HCT116 (cell line): Measurements from ENCODE around the gene FANK1. TPM values are rescaled to one million over a fixed set of nuclear protein-coding genes. Genes with fewer than 3 reads are reported as not detected.

Source experiments
- ATAC-seq: fragments of 200-7000 bp; cut with Tn5 transposase; 2 replicates; pipeline ENCODE4 v1.9.1; 2020; ENCODE audit warnings: mild to moderate bottlenecking, moderate library complexity
- BruUV-seq: library from RNA; stranded (reverse); fragments of 400-500 nt; replicated peaks from 2 replicates; lab custom pipeline; 2021; lab: Mats Ljungman, UMichigan
- CTCF ChIA-PET: fragments of 300-600 bp; sonication (Branson Sonifier 250); formaldehyde crosslinking; loops from one replicate; lab custom pipeline; 2021; ENCODE audit warnings: antibody characterized with exemption; lab: Charles Lee
- POLR2A ChIA-PET: fragments of 300-600, 350-600 bp; sonication (Branson Sonifier 250); formaldehyde crosslinking; loops from one replicate; lab custom pipeline; 2021; ENCODE audit warnings: antibody characterized with exemption; lab: Charles Lee
- RAD21 ChIA-PET, 2 experiments: fragments of 300-600 bp; sonication (Branson Sonifier 250); formaldehyde crosslinking; loops; one replicate each; lab custom pipeline; 2023; ENCODE audit warnings: low total read pairs in 2 of 2; ENCODE audit not compliant: uncharacterized antibody in 2 of 2, unreplicated experiment in 2 of 2, low non-redundant PET in 1 of 2; lab: Charles Lee
- DNase-seq: peaks from one replicate; pipeline ENCODE4 v3.0.0-alpha.2; 2010; ENCODE audit warnings: low read depth, low spot score
- H2AFZ ChIP-seq: fragments of 200-600 bp; shearing (Covaris generic), sonication (generic); 2 replicates; pipeline ENCODE4 v1.6.1; 2017; ENCODE audit warnings: low read depth, mixed run types, mixed read lengths, antibody characterized with exemption, low read length; ENCODE audit not compliant: poor library complexity, severe bottlenecking
- H3K27ac ChIP-seq: 2 replicates; pipeline ENCODE4 v1.5.1; 2012; ENCODE audit warnings: low read depth, low read length
- H3K27me3 ChIP-seq: fragments of 200-600 bp; sonication (generic); 2 replicates; pipeline ENCODE4 v1.6.1; 2016; ENCODE audit warnings: mixed run types, low read length, mixed read lengths; ENCODE audit not compliant: insufficient read depth
- H3K36me3 ChIP-seq, 2 experiments: fragments of 200-500 bp in 1 of 2; fragments of 200-600 bp in 1 of 2; sonication (Bioruptor generic) in 1 of 2; sonication (generic) in 1 of 2; 2 replicates each; pipeline versions ENCODE4 v1.5.1 to v1.6.1; 2014 to 2016; ENCODE audit warnings: low read length in 2 of 2, inconsistent platforms in 1 of 2, mixed read lengths in 1 of 2, mixed run types in 1 of 2; ENCODE audit not compliant: insufficient read depth in 2 of 2, control insufficient read depth in 1 of 2
- H3K4me1 ChIP-seq, 2 experiments: fragments of 200-600 bp in 1 of 2; sonication (generic) in 1 of 2; 2 replicates each; pipeline versions ENCODE4 v1.5.1 to v1.6.1; 2012 to 2017; ENCODE audit warnings: low read length in 2 of 2, inconsistent platforms in 1 of 2, mild to moderate bottlenecking in 1 of 2, mixed read lengths in 1 of 2, mixed run types in 1 of 2, moderate library complexity in 1 of 2; ENCODE audit not compliant: insufficient read depth in 2 of 2, control insufficient read depth in 1 of 2
- H3K4me2 ChIP-seq: fragments of 200-600 bp; sonication (generic); 2 replicates; pipeline ENCODE4 v1.6.1; 2017; ENCODE audit warnings: mixed run types, low read length, mixed read lengths
- H3K4me3 ChIP-seq, 2 experiments: fragments of 200-600 bp in 1 of 2; sonication (generic) in 1 of 2; replicated peaks in 1 of 2; 2 replicates each; pipeline ENCODE4 v1.5.1; 2011 to 2016; ENCODE audit warnings: low read length in 2 of 2, control low read depth in 1 of 2, low read depth in 1 of 2, mild to moderate bottlenecking in 1 of 2, mixed read lengths in 1 of 2, mixed run types in 1 of 2
- H3K79me2 ChIP-seq: fragments of 200-600 bp; sonication (generic); 2 replicates; pipeline ENCODE4 v1.6.1; 2017; ENCODE audit warnings: mild to moderate bottlenecking, mixed run types, low read length, moderate library complexity, mixed read lengths; ENCODE audit not compliant: insufficient read depth
- H3K9ac ChIP-seq: fragments of 200-600 bp; sonication (generic); 2 replicates; pipeline ENCODE4 v1.6.1; 2016; ENCODE audit warnings: low read length, mixed read lengths
- H3K9me2 ChIP-seq: fragments of 200-600 bp; sonication (generic), shearing (Covaris generic); 2 replicates; pipeline ENCODE4 v1.6.1; 2017; ENCODE audit warnings: mixed run types, mild to moderate bottlenecking, moderate library complexity; ENCODE audit not compliant: insufficient read depth
- H3K9me3 ChIP-seq, 2 experiments: fragments of 200-500 bp in 1 of 2; fragments of 200-600 bp in 1 of 2; sonication (Bioruptor generic) in 1 of 2; sonication (generic) in 1 of 2; 2 replicates each; pipeline ENCODE4 v1.6.1; 2014 to 2017; ENCODE audit warnings: low read length in 2 of 2, mixed read lengths in 2 of 2, inconsistent platforms in 1 of 2, low read depth in 1 of 2, mild to moderate bottlenecking in 1 of 2, mixed run types in 1 of 2, moderate library complexity in 1 of 2; ENCODE audit not compliant: control insufficient read depth in 1 of 2, insufficient read depth in 1 of 2
- H4K20me1 ChIP-seq: fragments of 200-600 bp; sonication (generic), shearing (Covaris generic); 2 replicates; pipeline ENCODE4 v1.6.1; 2017; ENCODE audit warnings: mixed run types, mild to moderate bottlenecking, moderate library complexity; ENCODE audit not compliant: insufficient read depth
- CBX3 ChIP-seq: IDR thresholded peaks from 2 replicates; pipeline ENCODE4 v1.6.1; 2012; ENCODE audit warnings: low read depth
- CEBPB ChIP-seq: IDR thresholded peaks from 2 replicates; pipeline ENCODE4 v1.6.1; 2012; ENCODE audit warnings: low read depth
- EGR1 ChIP-seq: IDR thresholded peaks from 2 replicates; pipeline ENCODE4 v1.6.1; 2012; ENCODE audit warnings: low read depth
- ELF1 ChIP-seq: IDR thresholded peaks from 2 replicates; pipeline ENCODE4 v1.6.1; 2012; ENCODE audit warnings: low read depth, borderline replicate concordance
- EZH2 ChIP-seq: fragments of 200-600 bp; sonication (generic); IDR thresholded peaks from 2 replicates; pipeline ENCODE4 v1.6.1; 2017; ENCODE audit warnings: antibody characterized with exemption, mixed run types
- EZH2phosphoT487 ChIP-seq: fragments of 200-600 bp; IDR thresholded peaks from 2 replicates; pipeline ENCODE4 v1.6.1; 2018; ENCODE audit warnings: antibody characterized with exemption, borderline replicate concordance
- JUND ChIP-seq: IDR thresholded peaks from 2 replicates; pipeline ENCODE4 v1.6.1; 2012
- POLR2A ChIP-seq: IDR thresholded peaks from 2 replicates; pipeline ENCODE4 v1.7.0; 2011; ENCODE audit warnings: borderline replicate concordance; ENCODE audit not compliant: insufficient read depth, insufficient read length; ENCODE audit errors: extremely low read depth
- POLR2AphosphoS5 ChIP-seq: IDR thresholded peaks from 2 replicates; pipeline ENCODE4 v1.6.1; 2011; ENCODE audit warnings: mild to moderate bottlenecking, low read depth, low read length, moderate library complexity
- RAD21 ChIP-seq: IDR thresholded peaks from 2 replicates; pipeline ENCODE4 v1.6.1; 2012; ENCODE audit warnings: low read depth, mild to moderate bottlenecking
- REST ChIP-seq: IDR thresholded peaks from 2 replicates; pipeline ENCODE4 v1.6.1; 2012; ENCODE audit warnings: low read depth
- SIN3A ChIP-seq: IDR thresholded peaks from 2 replicates; pipeline ENCODE4 v1.6.1; 2012; ENCODE audit warnings: low read depth
- SP1 ChIP-seq: IDR thresholded peaks from 2 replicates; pipeline ENCODE4 v1.6.1; 2012; ENCODE audit warnings: low read depth
- TCF7L2 ChIP-seq: IDR thresholded peaks from 2 replicates; pipeline ENCODE4 v1.7.0; 2011; ENCODE audit warnings: borderline replicate concordance, inconsistent platforms; ENCODE audit not compliant: insufficient read depth, insufficient read length; ENCODE audit errors: extremely low read depth
- ZBTB33 ChIP-seq: IDR thresholded peaks from 2 replicates; pipeline ENCODE4 v1.6.1; 2011; ENCODE audit warnings: mild to moderate bottlenecking, low read length, moderate library complexity; ENCODE audit not compliant: insufficient replicate concordance; ENCODE audit errors: extremely low read depth
- ZFX ChIP-seq: fragments of 450-650 bp; IDR thresholded peaks from 2 replicates; pipeline ENCODE4 v1.6.1; 2017
- ZNF274 ChIP-seq: fragments of 200-500 bp; sonication (Bioruptor generic); IDR thresholded peaks from 2 replicates; pipeline ENCODE4 v1.6.1; 2014; ENCODE audit warnings: mild to moderate bottlenecking, low read depth, low read length, inconsistent platforms
- intact Hi-C: fragments of 100-400 bp; cut with micrococcal nuclease; formaldehyde crosslinking; loops from 2 replicates; pipeline ENCODE4 v1.10.0; 2022
- total RNA-seq: library from RNA; stranded (reverse); gene quantifications from one replicate; pipeline ENCODE4 v1.2.1, GENCODE V29; 2021; ENCODE audit not compliant: unreplicated experiment
- TF ChIP-seq, protein P1 (sequence below), 3 experiments: fragments of 200-600 bp in 1 of 3; sonication (generic) in 1 of 3; IDR thresholded peaks in 2 of 3; conservative IDR thresholded peaks in 1 of 3; 2 replicates each; pipeline ENCODE4 v1.5.1; 2012 to 2017; ENCODE audit warnings: low read depth in 2 of 3, low read length in 2 of 3, antibody characterized with exemption in 1 of 3, borderline replicate concordance in 1 of 3, control low read depth in 1 of 3, mild to moderate bottlenecking in 1 of 3, mixed read lengths in 1 of 3, mixed run types in 1 of 3, moderate library complexity in 1 of 3; ENCODE audit not compliant: insufficient read depth in 1 of 3
- TF ChIP-seq, protein P2 (sequence below): IDR thresholded peaks from 2 replicates; pipeline ENCODE4 v1.6.1; 2012
- TF ChIP-seq, protein P3 (sequence below): IDR thresholded peaks from 2 replicates; pipeline ENCODE4 v1.6.1; 2012

FANK1 gene
- total RNA-seq, 1 experiment from 2014 or later: 5.4 TPM

DNA sequence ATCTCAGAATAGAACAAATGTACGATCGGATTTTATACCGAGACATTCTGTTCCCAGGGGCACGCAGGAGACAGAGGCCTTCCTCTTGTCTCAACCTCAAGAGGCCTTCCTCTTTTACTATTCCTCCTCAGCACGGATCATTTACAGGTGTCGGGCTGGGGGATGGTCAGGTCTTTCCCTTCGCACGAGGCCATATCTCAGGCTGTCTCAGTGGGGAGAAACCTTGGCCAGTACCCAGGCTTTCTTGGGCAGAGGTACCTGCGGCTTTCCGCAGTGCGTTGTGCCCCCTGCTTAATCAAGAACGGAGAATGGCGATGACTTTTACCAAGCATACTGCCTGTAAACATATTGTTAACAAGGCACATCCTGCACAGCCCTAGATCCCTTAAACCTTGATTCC is 44.2 kb downstream of the FANK1 start:
- H3K27me3 ChIP-seq: no peaks in the 10 kb centered on the region
- no peaks in the 10 kb centered on the region for H4K20me1 ChIP-seq
- ChIA-PET RAD21 (no interaction called here), POLR2A (no interaction called here), CTCF (no interaction called here)
- H3K36me3 ChIP-seq: no peaks in the 10 kb centered on the region
- intact Hi-C loops: loop anchor here (1.0 kb wide), 1 partner anchor 13 kb away; no protein-coding TSS in a partner anchor
- no peaks in the 10 kb centered on the region for H3K9me2 ChIP-seq
- H3K79me2 ChIP-seq: no peaks in the 10 kb centered on the region
- no peak overlapping the region for H3K9ac ChIP-seq
- H2AFZ ChIP-seq: no peak overlapping the region
- H3K9me3 ChIP-seq: peaks cover 0 to 8% of the 10 kb centered on the region in 2 experiments; a peak in 2 of 4 replicates
- H3K4me3 ChIP-seq: no peak overlapping the region
- ATAC-seq (no peak), DNase-seq (no peak)
- no peaks in the 10 kb centered on the region for H3K4me1 ChIP-seq
- no TSS peak for BruUV-seq
- no peak overlapping the region for H3K27ac ChIP-seq
- TF ChIP-seq, protein P1, sequence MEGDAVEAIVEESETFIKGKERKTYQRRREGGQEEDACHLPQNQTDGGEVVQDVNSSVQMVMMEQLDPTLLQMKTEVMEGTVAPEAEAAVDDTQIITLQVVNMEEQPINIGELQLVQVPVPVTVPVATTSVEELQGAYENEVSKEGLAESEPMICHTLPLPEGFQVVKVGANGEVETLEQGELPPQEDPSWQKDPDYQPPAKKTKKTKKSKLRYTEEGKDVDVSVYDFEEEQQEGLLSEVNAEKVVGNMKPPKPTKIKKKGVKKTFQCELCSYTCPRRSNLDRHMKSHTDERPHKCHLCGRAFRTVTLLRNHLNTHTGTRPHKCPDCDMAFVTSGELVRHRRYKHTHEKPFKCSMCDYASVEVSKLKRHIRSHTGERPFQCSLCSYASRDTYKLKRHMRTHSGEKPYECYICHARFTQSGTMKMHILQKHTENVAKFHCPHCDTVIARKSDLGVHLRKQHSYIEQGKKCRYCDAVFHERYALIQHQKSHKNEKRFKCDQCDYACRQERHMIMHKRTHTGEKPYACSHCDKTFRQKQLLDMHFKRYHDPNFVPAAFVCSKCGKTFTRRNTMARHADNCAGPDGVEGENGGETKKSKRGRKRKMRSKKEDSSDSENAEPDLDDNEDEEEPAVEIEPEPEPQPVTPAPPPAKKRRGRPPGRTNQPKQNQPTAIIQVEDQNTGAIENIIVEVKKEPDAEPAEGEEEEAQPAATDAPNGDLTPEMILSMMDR (IDR thresholded peaks at IDR 0.05 in 2 of 3, conservative IDR thresholded peaks at IDR 0.05 in 1 of 3; ENCODE audit: borderline replicate concordance in 1 of 3, insufficient read depth in 1 of 3, low read depth in 2 of 3, low read length in 2 of 3): no peak
- TF ChIP-seq RAD21: no peak
- TF ChIP-seq, protein P2, sequence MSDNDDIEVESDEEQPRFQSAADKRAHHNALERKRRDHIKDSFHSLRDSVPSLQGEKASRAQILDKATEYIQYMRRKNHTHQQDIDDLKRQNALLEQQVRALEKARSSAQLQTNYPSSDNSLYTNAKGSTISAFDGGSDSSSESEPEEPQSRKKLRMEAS: no peak
- TF ChIP-seq, protein P3, sequence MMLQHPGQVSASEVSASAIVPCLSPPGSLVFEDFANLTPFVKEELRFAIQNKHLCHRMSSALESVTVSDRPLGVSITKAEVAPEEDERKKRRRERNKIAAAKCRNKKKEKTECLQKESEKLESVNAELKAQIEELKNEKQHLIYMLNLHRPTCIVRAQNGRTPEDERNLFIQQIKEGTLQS: no peak
- TF ChIP-seq TCF7L2: no peak
- no peak for TF ChIP-seq REST
- TF ChIP-seq SP1: no peak
- TF ChIP-seq EGR1: no peak
- no peak for TF ChIP-seq POLR2AphosphoS5
- TF ChIP-seq CEBPB: no peak
- no peak for TF ChIP-seq ZBTB33
- no peak for TF ChIP-seq ZFX
- no peak for TF ChIP-seq ZNF274
- no peak for TF ChIP-seq JUND
- no peak for TF ChIP-seq ELF1
- no peak for TF ChIP-seq POLR2A
- TF ChIP-seq CBX3: no peak
- TF ChIP-seq EZH2: no peak
- TF ChIP-seq EZH2phosphoT487: no peak
- no peak for TF ChIP-seq SIN3A
- H3K4me2 ChIP-seq: no peak overlapping the region
